ENCODE measurements around the gene PALLD. TPM values are rescaled to one million over a fixed set of nuclear protein-coding genes. Genes with fewer than 3 reads are reported as not detected.
"Not testable (repeated sequence)": the region's sequence is repeated elsewhere in the genome, so short reads cannot be mapped to it uniquely, and the experiment has no call there.

The PALLD gene
- total RNA-seq, 4 donors from 2014 or later, result 1,036 to 2,270 (median 2,202) TPM

DNA sequence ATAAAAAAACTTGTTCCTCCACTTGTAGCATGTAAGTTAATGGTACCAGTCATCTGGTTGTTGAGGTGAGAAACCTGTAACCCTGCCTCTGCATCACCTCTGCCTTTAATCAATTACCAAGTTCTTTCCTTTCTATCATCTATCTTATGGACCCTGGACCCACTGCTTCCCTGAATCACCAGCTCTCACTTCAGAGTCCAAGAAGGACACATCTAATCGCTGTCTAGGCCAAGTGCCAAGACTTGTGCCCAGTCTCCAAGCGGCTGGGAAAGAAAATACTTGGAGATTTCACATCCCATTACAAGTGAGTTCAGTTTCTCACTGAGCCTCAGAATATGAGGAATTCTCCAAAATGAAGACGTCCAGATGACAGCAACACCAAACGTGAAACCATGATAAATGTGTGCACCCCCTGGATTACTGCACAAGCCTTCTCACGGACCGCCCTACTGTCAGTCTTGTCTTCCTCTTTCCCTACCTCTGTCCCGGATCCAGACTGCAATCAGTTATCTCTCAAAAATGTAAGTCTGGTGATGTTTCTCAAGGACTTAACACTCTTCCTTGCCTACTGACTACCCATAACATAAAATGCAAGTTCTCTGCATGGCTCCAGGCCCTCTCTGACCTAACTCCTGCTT lies 10.4 kb downstream of the PALLD start:
- Histone ChIP-seq H3K9me3 (no peaks in the 10 kb centered on the region), H3K27ac (no peak overlapping the region), H3K4me3 (no peak overlapping the region), H3K4me1 (no peaks in the 10 kb centered on the region), H3K27me3 (no peaks in the 10 kb centered on the region), H3K36me3 (no peaks in the 10 kb centered on the region)
- no peak for ATAC-seq
- 68 to 84% methylated on average over 7 of the region's 7 CpGs for WGBS, 2 donors (ENCODE audit: low coverage in 1 of 2)
- no peak for TF ChIP-seq POLR2A (IDR thresholded peaks at IDR 0.05)
- TF ChIP-seq EP300 (IDR thresholded peaks at IDR 0.05), result no peak

DNA sequence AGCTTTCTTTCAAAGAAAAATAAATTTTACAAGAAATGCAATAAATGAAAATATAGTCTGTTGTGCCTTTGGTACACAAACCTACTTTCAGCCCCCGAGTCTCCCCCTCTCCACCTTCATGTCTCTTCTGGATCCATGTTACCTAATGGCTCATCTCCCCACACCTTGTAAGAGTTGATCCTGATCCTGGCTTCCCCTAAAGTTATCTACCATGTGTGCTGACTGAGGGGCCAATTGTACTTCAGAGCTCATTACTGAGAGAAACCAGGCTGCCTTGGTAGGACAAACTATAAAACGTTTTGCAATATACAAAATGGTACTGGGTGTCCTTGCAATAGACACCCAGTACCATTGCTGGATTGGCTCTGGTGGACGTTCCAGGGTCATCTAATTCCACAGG lies 11.8 kb downstream of the PALLD start:
- Histone ChIP-seq H3K27me3 (no peaks in the 10 kb centered on the region), H3K4me1 (no peaks in the 10 kb centered on the region), H3K9me3 (no peaks in the 10 kb centered on the region), H3K36me3 (no peaks in the 10 kb centered on the region), H3K4me3 (no peak overlapping the region), H3K27ac (no peak overlapping the region)
- ATAC-seq, result no peak
- WGBS, 2 donors (ENCODE audit: low coverage in 1 of 2), result 60 to 74% methylated on average over 3 of the region's 3 CpGs
- no peak for TF ChIP-seq POLR2AphosphoS5 (IDR thresholded peaks at IDR 0.05)
- no peak for TF ChIP-seq POLR2A (IDR thresholded peaks at IDR 0.05)
- TF ChIP-seq, protein P1, sequence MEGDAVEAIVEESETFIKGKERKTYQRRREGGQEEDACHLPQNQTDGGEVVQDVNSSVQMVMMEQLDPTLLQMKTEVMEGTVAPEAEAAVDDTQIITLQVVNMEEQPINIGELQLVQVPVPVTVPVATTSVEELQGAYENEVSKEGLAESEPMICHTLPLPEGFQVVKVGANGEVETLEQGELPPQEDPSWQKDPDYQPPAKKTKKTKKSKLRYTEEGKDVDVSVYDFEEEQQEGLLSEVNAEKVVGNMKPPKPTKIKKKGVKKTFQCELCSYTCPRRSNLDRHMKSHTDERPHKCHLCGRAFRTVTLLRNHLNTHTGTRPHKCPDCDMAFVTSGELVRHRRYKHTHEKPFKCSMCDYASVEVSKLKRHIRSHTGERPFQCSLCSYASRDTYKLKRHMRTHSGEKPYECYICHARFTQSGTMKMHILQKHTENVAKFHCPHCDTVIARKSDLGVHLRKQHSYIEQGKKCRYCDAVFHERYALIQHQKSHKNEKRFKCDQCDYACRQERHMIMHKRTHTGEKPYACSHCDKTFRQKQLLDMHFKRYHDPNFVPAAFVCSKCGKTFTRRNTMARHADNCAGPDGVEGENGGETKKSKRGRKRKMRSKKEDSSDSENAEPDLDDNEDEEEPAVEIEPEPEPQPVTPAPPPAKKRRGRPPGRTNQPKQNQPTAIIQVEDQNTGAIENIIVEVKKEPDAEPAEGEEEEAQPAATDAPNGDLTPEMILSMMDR (IDR thresholded peaks at IDR 0.05), result no peak
- TF ChIP-seq EP300 (IDR thresholded peaks at IDR 0.05), result no peak

DNA sequence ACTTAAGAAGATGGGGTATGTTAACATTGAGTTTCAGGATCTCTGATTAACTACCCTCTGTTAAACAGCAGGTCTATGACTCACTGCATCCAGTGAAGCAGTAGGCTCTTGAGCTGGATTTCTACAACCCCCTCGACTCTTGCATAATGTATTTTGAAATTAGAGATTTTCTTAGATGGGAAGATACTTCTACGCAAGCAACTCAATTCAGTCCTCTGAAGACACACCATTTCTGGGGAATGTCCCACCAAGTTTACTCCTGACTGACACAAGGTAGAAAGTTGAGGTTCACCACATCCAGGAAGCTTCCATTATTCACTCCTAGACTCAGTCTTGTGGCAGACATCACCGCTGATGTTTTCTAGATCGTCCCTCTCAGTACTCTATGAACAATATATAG lies 12.9 kb downstream of the PALLD start:
- no peaks in the 10 kb centered on the region for H3K27me3 ChIP-seq
- H3K36me3 ChIP-seq, result no peaks in the 10 kb centered on the region
- 78 to 100% methylated on average over 3 to 4 of the region's 4 CpGs for WGBS, 2 donors (ENCODE audit: low coverage in 1 of 2)
- no peak overlapping the region for H3K27ac ChIP-seq
- H3K9me3 ChIP-seq, result no peaks in the 10 kb centered on the region
- peaks cover 0 to 9% (median 0%) of the 10 kb centered on the region in 3 donors for H3K4me1 ChIP-seq
- TF ChIP-seq, protein P1 (IDR thresholded peaks at IDR 0.05), result no peak
- TF ChIP-seq POLR2AphosphoS5 (IDR thresholded peaks at IDR 0.05) (no peak), POLR2A (IDR thresholded peaks at IDR 0.05) (no peak), EP300 (IDR thresholded peaks at IDR 0.05) (no peak)
- H3K4me3 ChIP-seq, result no peak overlapping the region
- ATAC-seq, result no peak

DNA sequence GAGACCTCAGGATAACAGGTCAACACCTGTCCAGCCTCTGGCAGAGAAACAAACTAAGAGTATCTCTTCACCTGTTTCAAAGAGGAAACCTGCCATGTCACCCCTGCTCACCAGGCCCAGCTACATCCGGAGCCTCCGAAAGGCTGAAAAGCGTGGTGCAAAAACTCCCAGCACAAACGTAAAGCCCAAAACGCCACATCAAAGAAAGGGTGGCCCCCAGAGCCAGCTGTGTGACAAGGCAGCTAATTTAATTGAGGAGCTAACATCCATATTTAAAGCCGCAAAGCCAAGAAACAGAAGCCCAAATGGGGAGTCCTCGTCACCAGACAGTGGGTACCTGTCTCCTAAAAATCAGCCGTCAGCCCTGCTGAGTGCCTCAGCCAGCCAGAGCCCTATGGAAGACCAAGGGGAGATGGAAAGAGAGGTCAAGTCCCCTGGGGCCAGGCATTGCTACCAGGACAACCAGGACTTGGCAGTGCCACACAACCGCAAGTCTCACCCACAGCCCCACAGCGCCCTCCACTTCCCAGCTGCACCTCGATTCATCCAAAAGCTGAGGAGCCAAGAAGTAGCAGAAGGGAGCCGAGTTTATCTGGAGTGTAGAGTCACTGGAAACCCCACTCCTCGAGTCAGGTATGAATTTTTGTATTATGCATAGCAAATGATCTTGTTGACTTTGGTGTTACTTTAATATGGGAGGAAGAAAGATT lies 15.1 kb downstream of the PALLD start:
- WGBS, 2 donors (ENCODE audit: low coverage in 1 of 2), result 87% methylated on average over 12 of the region's 13 CpGs; no CpG with 5 or more reads in 1 of the 2 donors
- Histone ChIP-seq H3K27ac (no peak overlapping the region), H3K4me3 (no peak overlapping the region), H3K9me3 (no peaks in the 10 kb centered on the region), H3K4me1 (peaks cover 0 to 10% (median 0%) of the 10 kb centered on the region in 3 donors), H3K27me3 (no peaks in the 10 kb centered on the region), H3K36me3 (no peaks in the 10 kb centered on the region)
- ATAC-seq, result no peak
- TF ChIP-seq POLR2AphosphoS5 (IDR thresholded peaks at IDR 0.05) (no peak), POLR2A (IDR thresholded peaks at IDR 0.05) (no peak), EP300 (IDR thresholded peaks at IDR 0.05) (no peak)
- TF ChIP-seq, protein P1 (IDR thresholded peaks at IDR 0.05), result no peak

DNA sequence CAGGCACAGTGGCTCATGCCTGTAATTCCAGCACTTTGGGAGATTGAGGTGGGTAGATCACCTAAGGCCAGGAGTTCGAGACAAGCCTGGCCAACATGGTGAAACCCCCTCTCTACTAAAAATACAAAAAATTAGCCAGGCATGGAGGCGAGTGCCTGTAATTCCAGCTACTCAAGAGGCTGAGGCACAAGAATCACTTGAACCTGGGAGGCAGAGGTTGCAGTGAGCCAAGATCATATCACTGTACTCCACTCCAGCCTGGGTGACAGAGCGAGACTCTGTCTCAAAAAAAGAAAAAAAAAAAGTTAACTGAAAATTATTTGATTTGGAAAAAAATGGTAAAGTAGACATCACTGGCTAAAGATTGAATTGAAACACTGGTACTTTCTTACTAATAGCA lies 17.0 kb downstream of the PALLD start:
- not testable (repeated sequence) for H3K4me3 ChIP-seq, H3K27me3 ChIP-seq, H3K36me3 ChIP-seq, ATAC-seq, H3K4me1 ChIP-seq, H3K9me3 ChIP-seq, H3K27ac ChIP-seq
- 62 to 83% methylated on average over 1 to 2 of the region's 3 CpGs for WGBS, 2 donors (ENCODE audit: low coverage in 1 of 2)

Measured in gastroesophageal sphincter (tissue), 4 donors.